HEK293 (cell line): ENCODE measurements around the gene WRAP73.

Experiments
- CTCF ChIA-PET: fragments of 350-600 bp; formaldehyde crosslinking; extraction: SDS; loops from one replicate; lab custom pipeline; 2021; ENCODE audit warnings: antibody characterized with exemption; lab: Yijun Ruan, JAX
- POLR2A ChIA-PET: fragments of 300-600 bp; formaldehyde crosslinking; extraction: SDS; loops from one replicate; lab custom pipeline; 2020; ENCODE audit warnings: antibody characterized with exemption, inconsistent platforms; lab: Yijun Ruan, JAX
- H3K27ac ChIP-seq: fragments of 200-500 bp; sonication (Bioruptor generic); 2 replicates; pipeline ENCODE4 v1.5.1; 2014; ENCODE audit warnings: low read depth, low read length, control low read depth, inconsistent platforms; ENCODE audit errors: extremely low read depth
- H3K36me3 ChIP-seq, 2 experiments: fragments of 200-500 bp in 1 of 2; sonication (Bioruptor generic) in 1 of 2; 1 replicate in 1 of 2; 2 replicates in 1 of 2; pipeline ENCODE4 v1.5.1; 2014 to 2017; ENCODE audit warnings: inconsistent platforms in 2 of 2, low read length in 2 of 2; ENCODE audit not compliant: control insufficient read depth in 2 of 2, insufficient read depth in 1 of 2
- H3K4me1 ChIP-seq: fragments of 200-500 bp; sonication (Bioruptor generic); 2 replicates; pipeline ENCODE4 v1.5.1; 2014; ENCODE audit warnings: mild to moderate bottlenecking, low read length, inconsistent platforms; ENCODE audit not compliant: control insufficient read depth, insufficient read depth
- H3K4me3 ChIP-seq: 2 replicates; pipeline ENCODE4 v1.5.1; 2011; ENCODE audit warnings: low read depth, mild to moderate bottlenecking, control low read depth, low read length, moderate library complexity
- H3K9me3 ChIP-seq: fragments of 200-500 bp; sonication (Bioruptor generic); 2 replicates; pipeline ENCODE4 v1.5.1; 2014; ENCODE audit warnings: low read depth, low read length, inconsistent platforms; ENCODE audit not compliant: control insufficient read depth, insufficient read depth
- BCL11B ChIP-seq: fragments of 450-650 bp; formaldehyde crosslinking; IDR thresholded peaks from 2 replicates; pipeline ENCODE4 v1.5.1; 2016; ENCODE audit warnings: low read depth, missing biosample characterization, missing genetic modification characterization
- EGR2 ChIP-seq: fragments of 450-650 bp; formaldehyde crosslinking; IDR thresholded peaks from 2 replicates; pipeline ENCODE4 v1.5.1; 2016; ENCODE audit warnings: low read depth, missing biosample characterization, missing genetic modification characterization
- GLI4 ChIP-seq: fragments of 450-650 bp; formaldehyde crosslinking; IDR thresholded peaks from 2 replicates; pipeline ENCODE4 v1.5.1; 2016; ENCODE audit warnings: missing biosample characterization, missing genetic modification characterization
- GLIS2 ChIP-seq: fragments of 450-650 bp; formaldehyde crosslinking; IDR thresholded peaks from 2 replicates; pipeline ENCODE4 v1.5.1; 2016; ENCODE audit warnings: missing biosample characterization, missing genetic modification characterization
- MYNN ChIP-seq: fragments of 450-650 bp; formaldehyde crosslinking; IDR thresholded peaks from 2 replicates; pipeline ENCODE4 v1.5.1; 2016; ENCODE audit warnings: missing biosample characterization, missing genetic modification characterization, borderline replicate concordance
- SCRT2 ChIP-seq: fragments of 450-650 bp; formaldehyde crosslinking; IDR thresholded peaks from 2 replicates; pipeline ENCODE4 v1.5.1; 2016; ENCODE audit warnings: missing biosample characterization, missing genetic modification characterization
- TRIM28 ChIP-seq: IDR thresholded peaks from 2 replicates; pipeline ENCODE4 v1.6.1; 2011; ENCODE audit warnings: low read length, control low read depth, borderline replicate concordance
- ZFHX2 ChIP-seq: fragments of 450-650 bp; formaldehyde crosslinking; conservative IDR thresholded peaks from 2 replicates; pipeline ENCODE4 v1.5.1; 2016; ENCODE audit warnings: missing biosample characterization, missing genetic modification characterization
- ZIC2 ChIP-seq: fragments of 450-650 bp; formaldehyde crosslinking; IDR thresholded peaks from 2 replicates; pipeline ENCODE4 v1.5.1; 2016; ENCODE audit warnings: missing biosample characterization, missing genetic modification characterization
- ZNF239 ChIP-seq: fragments of 450-650 bp; formaldehyde crosslinking; IDR thresholded peaks from 2 replicates; pipeline ENCODE4 v1.5.1; 2016; ENCODE audit warnings: missing biosample characterization, missing genetic modification characterization
- ZNF24 ChIP-seq: fragments of 450-650 bp; formaldehyde crosslinking; IDR thresholded peaks from 2 replicates; pipeline ENCODE4 v1.5.1; 2016; ENCODE audit warnings: missing biosample characterization, missing genetic modification characterization
- ZNF324 ChIP-seq: fragments of 450-650 bp; formaldehyde crosslinking; IDR thresholded peaks from 2 replicates; pipeline ENCODE4 v1.5.1; 2016; ENCODE audit warnings: missing biosample characterization, missing genetic modification characterization
- ZNF366 ChIP-seq: fragments of 450-650 bp; formaldehyde crosslinking; conservative IDR thresholded peaks from 2 replicates; pipeline ENCODE4 v1.5.1; 2016; ENCODE audit warnings: missing biosample characterization, missing genetic modification characterization
- ZNF596 ChIP-seq: fragments of 450-650 bp; IDR thresholded peaks from 2 replicates; pipeline ENCODE4 v1.5.0; 2018; ENCODE audit warnings: missing biosample characterization, mild to moderate bottlenecking, missing genetic modification characterization, moderate library complexity
- ZNF785 ChIP-seq: fragments of 450-650 bp; formaldehyde crosslinking; IDR thresholded peaks from 2 replicates; pipeline ENCODE4 v1.5.1; 2016; ENCODE audit warnings: missing biosample characterization, missing genetic modification characterization
- ZNF837 ChIP-seq: fragments of 450-650 bp; formaldehyde crosslinking; IDR thresholded peaks from 2 replicates; pipeline ENCODE4 v1.5.1; 2016; ENCODE audit warnings: missing biosample characterization, missing genetic modification characterization
- TF ChIP-seq, protein P1 (sequence below): fragments of 450-650 bp; IDR thresholded peaks from 2 replicates; pipeline ENCODE4 v1.5.1; 2018; ENCODE audit warnings: missing biosample characterization, missing genetic modification characterization
- TF ChIP-seq, protein P2 (sequence below): fragments of 450-650 bp; formaldehyde crosslinking; IDR thresholded peaks from 2 replicates; pipeline ENCODE4 v1.5.1; 2016; ENCODE audit warnings: missing biosample characterization, missing genetic modification characterization
- TF ChIP-seq, protein P3 (sequence below): fragments of 450-650 bp; formaldehyde crosslinking; IDR thresholded peaks from 2 replicates; pipeline ENCODE4 v1.5.1; 2016; ENCODE audit warnings: missing biosample characterization, missing genetic modification characterization, borderline replicate concordance

Gene WRAP73

DNA sequence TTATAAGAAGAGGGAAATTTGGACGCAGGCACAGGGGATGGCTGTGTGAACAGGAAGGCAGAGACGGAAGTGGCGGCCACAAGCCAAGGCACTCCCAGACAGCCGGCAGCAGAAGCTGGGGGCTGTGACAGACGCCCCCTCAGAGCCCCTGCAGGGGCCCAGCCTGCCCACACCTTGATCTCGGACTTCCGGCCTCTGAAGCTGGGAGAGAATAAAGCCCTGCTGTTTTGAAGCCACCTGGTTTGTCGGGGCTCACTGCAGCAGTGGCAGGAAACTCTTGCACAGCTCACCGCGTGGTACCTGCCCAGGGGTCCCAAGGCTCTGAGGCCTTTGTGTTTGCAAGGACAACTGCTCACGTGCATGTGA, 52.3 kb downstream of the WRAP73 start:
- no peak overlapping the region for H3K4me3 ChIP-seq
- no peak overlapping the region for H3K27ac ChIP-seq

DNA sequence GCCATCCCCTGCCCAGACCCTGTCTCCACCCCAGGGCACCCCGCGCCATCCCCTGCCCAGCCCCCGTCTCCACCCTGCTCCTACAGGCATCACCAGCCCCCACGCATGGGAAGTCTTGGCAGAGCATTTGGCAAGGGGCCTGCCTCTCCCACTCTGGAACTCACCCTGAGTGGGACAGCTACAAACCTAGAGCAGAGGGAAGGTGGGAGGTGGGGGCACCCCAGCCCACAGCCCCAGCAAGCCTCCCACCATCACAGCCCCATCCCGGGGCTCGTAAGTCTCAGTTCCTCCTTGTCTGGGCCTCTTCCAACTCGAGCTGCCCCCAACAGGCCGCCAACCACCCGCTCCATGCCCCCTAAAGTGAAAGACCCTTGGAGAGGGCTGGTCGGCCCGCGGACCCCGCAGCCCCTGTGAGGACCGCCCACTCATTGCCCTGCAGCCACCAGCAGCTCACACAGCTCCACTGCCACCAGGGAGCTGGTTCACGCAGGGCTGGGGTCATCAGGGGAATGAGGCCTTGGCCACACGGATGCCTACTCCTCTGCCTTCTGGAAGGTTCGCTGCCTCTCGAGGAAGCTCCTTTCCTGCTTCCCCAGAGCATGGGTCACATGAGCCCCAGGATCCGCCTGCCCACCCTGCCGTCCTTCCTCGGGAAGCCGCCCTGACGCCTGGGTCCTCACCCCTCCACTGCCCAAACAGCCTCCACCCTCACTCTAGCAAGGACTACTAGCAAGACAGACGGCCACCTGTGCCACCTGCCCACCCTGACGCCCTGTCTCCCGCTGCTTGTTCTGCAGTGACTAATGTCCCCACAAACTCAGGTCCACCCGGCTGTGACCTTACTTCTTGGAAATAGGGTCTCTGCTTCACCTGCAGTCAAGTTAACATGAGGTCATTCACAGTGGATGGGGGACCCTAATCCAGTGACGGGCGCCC, 53.0 kb downstream of the WRAP73 start:
- Histone ChIP-seq H3K4me1 (no peaks in the 10 kb centered on the region), H3K4me3 (no peak overlapping the region), H3K36me3 (no peaks in the 10 kb centered on the region), H3K9me3 (no peaks in the 10 kb centered on the region), H3K27ac (no peak overlapping the region)
- TF ChIP-seq ZFHX2 (tag by site-specific recombination) = peak; percentile 79
- no peak for TF ChIP-seq ZNF596 (tag by site-specific recombination)
- no peak for TF ChIP-seq TRIM28
- 0 out of 2 replicates have a peak, but pooled peaks have one; percentile 14 for TF ChIP-seq GLIS2
- TF ChIP-seq GLI4 (tag by site-specific recombination) = no peak
- peak; percentile 76; the same call in 1 of the 2 replicates for TF ChIP-seq EGR2 (tag by site-specific recombination)
- TF ChIP-seq, protein P1, sequence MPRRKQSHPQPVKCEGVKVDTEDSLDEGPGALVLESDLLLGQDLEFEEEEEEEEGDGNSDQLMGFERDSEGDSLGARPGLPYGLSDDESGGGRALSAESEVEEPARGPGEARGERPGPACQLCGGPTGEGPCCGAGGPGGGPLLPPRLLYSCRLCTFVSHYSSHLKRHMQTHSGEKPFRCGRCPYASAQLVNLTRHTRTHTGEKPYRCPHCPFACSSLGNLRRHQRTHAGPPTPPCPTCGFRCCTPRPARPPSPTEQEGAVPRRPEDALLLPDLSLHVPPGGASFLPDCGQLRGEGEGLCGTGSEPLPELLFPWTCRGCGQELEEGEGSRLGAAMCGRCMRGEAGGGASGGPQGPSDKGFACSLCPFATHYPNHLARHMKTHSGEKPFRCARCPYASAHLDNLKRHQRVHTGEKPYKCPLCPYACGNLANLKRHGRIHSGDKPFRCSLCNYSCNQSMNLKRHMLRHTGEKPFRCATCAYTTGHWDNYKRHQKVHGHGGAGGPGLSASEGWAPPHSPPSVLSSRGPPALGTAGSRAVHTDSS = no peak
- ChIA-PET POLR2A (no interaction called here), CTCF (interaction anchor here (0.5 to 1.6 kb wide), 6 partner anchors 8 to 1831 kb away, joined by 3 to 6 read pairs (median 6); no protein-coding TSS in a partner anchor)

More for the DNA sequence above, 52.3 kb downstream of the WRAP73 start:
- H3K4me1 ChIP-seq = no peaks in the 10 kb centered on the region
- CTCF ChIA-PET = interaction anchor here (0.5 to 1.6 kb wide), 4 partner anchors 9 to 109 kb away, joined by 3 to 6 read pairs (median 6); no protein-coding TSS in a partner anchor
- H3K36me3 ChIP-seq = no peaks in the 10 kb centered on the region
- TF ChIP-seq, protein P2, sequence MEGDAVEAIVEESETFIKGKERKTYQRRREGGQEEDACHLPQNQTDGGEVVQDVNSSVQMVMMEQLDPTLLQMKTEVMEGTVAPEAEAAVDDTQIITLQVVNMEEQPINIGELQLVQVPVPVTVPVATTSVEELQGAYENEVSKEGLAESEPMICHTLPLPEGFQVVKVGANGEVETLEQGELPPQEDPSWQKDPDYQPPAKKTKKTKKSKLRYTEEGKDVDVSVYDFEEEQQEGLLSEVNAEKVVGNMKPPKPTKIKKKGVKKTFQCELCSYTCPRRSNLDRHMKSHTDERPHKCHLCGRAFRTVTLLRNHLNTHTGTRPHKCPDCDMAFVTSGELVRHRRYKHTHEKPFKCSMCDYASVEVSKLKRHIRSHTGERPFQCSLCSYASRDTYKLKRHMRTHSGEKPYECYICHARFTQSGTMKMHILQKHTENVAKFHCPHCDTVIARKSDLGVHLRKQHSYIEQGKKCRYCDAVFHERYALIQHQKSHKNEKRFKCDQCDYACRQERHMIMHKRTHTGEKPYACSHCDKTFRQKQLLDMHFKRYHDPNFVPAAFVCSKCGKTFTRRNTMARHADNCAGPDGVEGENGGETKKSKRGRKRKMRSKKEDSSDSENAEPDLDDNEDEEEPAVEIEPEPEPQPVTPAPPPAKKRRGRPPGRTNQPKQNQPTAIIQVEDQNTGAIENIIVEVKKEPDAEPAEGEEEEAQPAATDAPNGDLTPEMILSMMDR (tag by site-specific recombination) = no peak
- peak; percentile 16; the same call in 1 of the 2 replicates for TF ChIP-seq GLIS2
- peak; percentile 80 for TF ChIP-seq ZIC2
- TF ChIP-seq, protein P3, sequence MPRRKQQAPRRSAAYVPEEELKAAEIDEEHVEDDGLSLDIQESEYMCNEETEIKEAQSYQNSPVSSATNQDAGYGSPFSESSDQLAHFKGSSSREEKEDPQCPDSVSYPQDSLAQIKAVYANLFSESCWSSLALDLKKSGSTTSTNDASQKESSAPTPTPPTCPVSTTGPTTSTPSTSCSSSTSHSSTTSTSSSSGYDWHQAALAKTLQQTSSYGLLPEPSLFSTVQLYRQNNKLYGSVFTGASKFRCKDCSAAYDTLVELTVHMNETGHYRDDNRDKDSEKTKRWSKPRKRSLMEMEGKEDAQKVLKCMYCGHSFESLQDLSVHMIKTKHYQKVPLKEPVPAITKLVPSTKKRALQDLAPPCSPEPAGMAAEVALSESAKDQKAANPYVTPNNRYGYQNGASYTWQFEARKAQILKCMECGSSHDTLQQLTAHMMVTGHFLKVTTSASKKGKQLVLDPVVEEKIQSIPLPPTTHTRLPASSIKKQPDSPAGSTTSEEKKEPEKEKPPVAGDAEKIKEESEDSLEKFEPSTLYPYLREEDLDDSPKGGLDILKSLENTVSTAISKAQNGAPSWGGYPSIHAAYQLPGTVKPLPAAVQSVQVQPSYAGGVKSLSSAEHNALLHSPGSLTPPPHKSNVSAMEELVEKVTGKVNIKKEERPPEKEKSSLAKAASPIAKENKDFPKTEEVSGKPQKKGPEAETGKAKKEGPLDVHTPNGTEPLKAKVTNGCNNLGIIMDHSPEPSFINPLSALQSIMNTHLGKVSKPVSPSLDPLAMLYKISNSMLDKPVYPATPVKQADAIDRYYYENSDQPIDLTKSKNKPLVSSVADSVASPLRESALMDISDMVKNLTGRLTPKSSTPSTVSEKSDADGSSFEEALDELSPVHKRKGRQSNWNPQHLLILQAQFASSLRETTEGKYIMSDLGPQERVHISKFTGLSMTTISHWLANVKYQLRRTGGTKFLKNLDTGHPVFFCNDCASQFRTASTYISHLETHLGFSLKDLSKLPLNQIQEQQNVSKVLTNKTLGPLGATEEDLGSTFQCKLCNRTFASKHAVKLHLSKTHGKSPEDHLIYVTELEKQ (tag by site-specific recombination) = no peak
- POLR2A ChIA-PET = no interaction called here
- no peaks in the 10 kb centered on the region for H3K9me3 ChIP-seq

DNA sequence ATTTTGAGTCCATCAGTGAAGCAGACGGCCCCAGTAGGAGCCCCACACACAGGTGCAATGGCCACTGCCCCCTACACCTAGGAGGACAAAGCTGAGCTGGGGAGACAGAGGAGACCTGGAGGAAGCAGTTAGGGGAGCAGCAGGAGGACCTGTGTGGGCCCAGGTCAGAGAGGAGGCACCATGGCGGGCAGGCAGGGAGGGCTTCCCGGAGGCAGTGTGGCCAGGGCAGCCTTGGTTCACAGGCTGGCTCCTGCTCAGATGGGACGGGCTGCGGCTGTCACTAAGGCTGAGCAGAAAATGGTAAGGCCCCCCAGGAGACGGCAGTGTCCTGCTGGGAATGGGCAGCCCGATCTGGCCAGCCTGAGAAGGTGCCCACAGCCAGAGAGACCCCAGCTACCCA, 54.0 kb downstream of the WRAP73 start:
- ChIA-PET POLR2A (no interaction called here), CTCF (no interaction called here)
- no peaks in the 10 kb centered on the region for H3K4me1 ChIP-seq
- H3K9me3 ChIP-seq = no peaks in the 10 kb centered on the region
- H3K36me3 ChIP-seq = no peaks in the 10 kb centered on the region
- H3K4me3 ChIP-seq = no peak overlapping the region
- no peak overlapping the region for H3K27ac ChIP-seq
- no peak for TF ChIP-seq ZNF785
- no peak for TF ChIP-seq ZNF837 (tag by site-specific recombination)
- no peak for TF ChIP-seq ZNF239 (tag by site-specific recombination)
- TF ChIP-seq ZNF366 (tag by site-specific recombination) = no peak
- no peak for TF ChIP-seq ZNF324 (tag by site-specific recombination)
- no peak for TF ChIP-seq ZNF596 (tag by site-specific recombination)
- TF ChIP-seq SCRT2 (tag by site-specific recombination) = no peak
- no peak for TF ChIP-seq MYNN (tag by site-specific recombination)
- TF ChIP-seq BCL11B = no peak
- no peak for TF ChIP-seq ZNF24 (tag by site-specific recombination)
- TF ChIP-seq, all 188 proteins: peak for 0
